WTC11 (cell line): ENCODE data around the gene PRSS16. TPM values are rescaled to one million over a fixed set of nuclear protein-coding genes. Genes with fewer than 3 reads are reported as not detected.

Experiments used
- ATAC-seq: fragments of 200-7000 bp; cut with Tn5 transposase; 2 replicates; pipeline ENCODE4 v1.10.0; 2021; ENCODE audit warnings: mild to moderate bottlenecking, moderate library complexity
- CTCF ChIA-PET: fragments of 300-600 bp; sonication (Branson Sonifier 250); formaldehyde crosslinking; loops from one replicate; lab custom pipeline; 2021; ENCODE audit warnings: antibody characterized with exemption; lab: Charles Lee
- POLR2A ChIA-PET: fragments of 350-600 bp; sonication (Branson Sonifier 250); formaldehyde crosslinking; loops from one replicate; lab custom pipeline; 2021; ENCODE audit warnings: antibody characterized with exemption; lab: Charles Lee
- DNase-seq: peaks from one replicate; pipeline ENCODE4 v3.0.0; 2021; ENCODE audit warnings: low spot score
- H3K27ac Mint-ChIP-seq: 2 replicates; pipeline ENCODE4 v1.8.0; 2021; ENCODE audit warnings: mixed read lengths
- H3K27me3 Mint-ChIP-seq: 2 replicates; pipeline ENCODE4 v1.8.0; 2021; ENCODE audit warnings: low read depth, mild to moderate bottlenecking, moderate library complexity, mixed read lengths
- H3K36me3 Mint-ChIP-seq: 2 replicates; pipeline ENCODE4 v1.8.0; 2021; ENCODE audit warnings: mixed read lengths
- H3K4me1 Mint-ChIP-seq: 2 replicates; pipeline ENCODE4 v1.8.0; 2022; ENCODE audit warnings: mixed read lengths
- H3K4me3 Mint-ChIP-seq: 2 replicates; pipeline ENCODE4 v1.8.0; 2021; ENCODE audit warnings: mild to moderate bottlenecking, moderate library complexity, mixed read lengths
- H3K9me3 Mint-ChIP-seq: 2 replicates; pipeline ENCODE4 v1.8.0; 2021; ENCODE audit warnings: mixed read lengths
- FOXJ3 ChIP-seq: sonication (generic); formaldehyde crosslinking; IDR thresholded peaks from 2 replicates; pipeline ENCODE4 v1.9.0; 2021; ENCODE audit warnings: missing genetic modification reagents, mild to moderate bottlenecking, borderline replicate concordance
- GTF2I ChIP-seq: fragments of 250-450 bp; sonication (Bioruptor Pico); conservative IDR thresholded peaks from 2 replicates; pipeline ENCODE4 v1.4.0; 2021; ENCODE audit warnings: mild to moderate bottlenecking
- HMGA2 ChIP-seq: fragments of 250-450 bp; sonication (Bioruptor Pico); IDR thresholded peaks from 2 replicates; pipeline ENCODE4 v1.4.0; 2021; ENCODE audit warnings: mild to moderate bottlenecking, moderate library complexity
- JAZF1 ChIP-seq: fragments of 250-450 bp; sonication (Bioruptor Pico); IDR thresholded peaks from 2 replicates; pipeline ENCODE4 v1.9.0; 2021; ENCODE audit warnings: moderate library complexity, mild to moderate bottlenecking, inconsistent platforms
- NFYB ChIP-seq: sonication (generic); formaldehyde crosslinking; conservative IDR thresholded peaks from 2 replicates; pipeline ENCODE4 v1.8.0; 2022; ENCODE audit warnings: low read depth, missing genetic modification reagents
- NR1H2 ChIP-seq: sonication (generic); formaldehyde crosslinking; IDR thresholded peaks from 2 replicates; pipeline ENCODE4 v1.9.0; 2021; ENCODE audit warnings: mild to moderate bottlenecking, moderate library complexity, missing genetic modification reagents
- NR3C1 ChIP-seq: sonication (generic); formaldehyde crosslinking; conservative IDR thresholded peaks from 2 replicates; pipeline ENCODE4 v1.8.1; 2023; ENCODE audit warnings: low read depth, mild to moderate bottlenecking, missing genetic modification reagents
- SP1 ChIP-seq: sonication (generic); formaldehyde crosslinking; conservative IDR thresholded peaks from 2 replicates; pipeline ENCODE4 v1.8.1; 2022; ENCODE audit warnings: missing genetic modification reagents
- TCF7 ChIP-seq: sonication (generic); formaldehyde crosslinking; IDR thresholded peaks from 2 replicates; pipeline ENCODE4 v1.8.0; 2022; ENCODE audit warnings: mild to moderate bottlenecking, low read depth, missing genetic modification reagents, moderate library complexity
- ZNF138 ChIP-seq: sonication (generic); formaldehyde crosslinking; conservative IDR thresholded peaks from 2 replicates; pipeline ENCODE4 v1.8.1; 2022; ENCODE audit warnings: mild to moderate bottlenecking, moderate library complexity, missing genetic modification reagents
- total RNA-seq: library from RNA; stranded (reverse); gene quantifications from 3 replicates; pipeline ENCODE4 v1.2.3, GENCODE V29; 2021
- TF ChIP-seq, protein P1 (sequence below): sonication (generic); formaldehyde crosslinking; conservative IDR thresholded peaks from 2 replicates; pipeline ENCODE4 v1.8.1; 2023; ENCODE audit warnings: mild to moderate bottlenecking, low read depth, missing genetic modification reagents, moderate library complexity
- TF ChIP-seq, protein P2 (sequence below): sonication (generic); formaldehyde crosslinking; IDR thresholded peaks from 2 replicates; pipeline ENCODE4 v1.8.1; 2022; ENCODE audit warnings: mild to moderate bottlenecking, missing genetic modification reagents, moderate library complexity, borderline replicate concordance
- TF ChIP-seq, protein P3 (sequence below): sonication (generic); formaldehyde crosslinking; IDR thresholded peaks from 2 replicates; pipeline ENCODE4 v1.8.1; 2023; ENCODE audit warnings: mild to moderate bottlenecking, missing genetic modification reagents
- TF ChIP-seq, protein P4 (sequence below): sonication (generic); formaldehyde crosslinking; IDR thresholded peaks from 2 replicates; pipeline ENCODE4 v1.8.1; 2023; ENCODE audit warnings: mild to moderate bottlenecking, moderate library complexity, missing genetic modification reagents

PRSS16 gene
- total RNA-seq, 1 experiment from 2014 or later: 18.5 TPM

DNA sequence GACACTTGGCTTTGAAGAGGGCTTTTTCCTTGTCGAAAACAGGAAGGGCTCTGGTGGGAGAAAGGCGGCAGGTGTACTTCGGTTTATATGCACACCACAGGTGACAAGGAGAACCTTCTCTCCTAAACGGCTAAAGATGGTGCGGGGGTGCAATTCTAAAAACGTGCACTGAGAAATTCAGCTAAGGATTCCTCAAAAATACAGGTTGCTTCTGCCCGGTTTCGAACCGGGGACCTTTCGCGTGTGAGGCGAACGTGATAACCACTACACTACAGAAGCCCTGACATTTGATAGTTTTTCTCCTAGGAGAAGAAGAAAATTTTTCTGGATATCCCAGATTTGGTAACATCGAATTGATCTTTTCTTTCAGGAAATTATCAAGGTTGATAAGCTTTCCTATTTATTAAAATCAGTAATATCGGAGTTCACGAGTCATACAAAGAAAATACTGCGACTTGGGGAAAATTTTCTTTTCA lies 32.6 kb downstream of the PRSS16 start (continued):
- TF ChIP-seq, protein P1, sequence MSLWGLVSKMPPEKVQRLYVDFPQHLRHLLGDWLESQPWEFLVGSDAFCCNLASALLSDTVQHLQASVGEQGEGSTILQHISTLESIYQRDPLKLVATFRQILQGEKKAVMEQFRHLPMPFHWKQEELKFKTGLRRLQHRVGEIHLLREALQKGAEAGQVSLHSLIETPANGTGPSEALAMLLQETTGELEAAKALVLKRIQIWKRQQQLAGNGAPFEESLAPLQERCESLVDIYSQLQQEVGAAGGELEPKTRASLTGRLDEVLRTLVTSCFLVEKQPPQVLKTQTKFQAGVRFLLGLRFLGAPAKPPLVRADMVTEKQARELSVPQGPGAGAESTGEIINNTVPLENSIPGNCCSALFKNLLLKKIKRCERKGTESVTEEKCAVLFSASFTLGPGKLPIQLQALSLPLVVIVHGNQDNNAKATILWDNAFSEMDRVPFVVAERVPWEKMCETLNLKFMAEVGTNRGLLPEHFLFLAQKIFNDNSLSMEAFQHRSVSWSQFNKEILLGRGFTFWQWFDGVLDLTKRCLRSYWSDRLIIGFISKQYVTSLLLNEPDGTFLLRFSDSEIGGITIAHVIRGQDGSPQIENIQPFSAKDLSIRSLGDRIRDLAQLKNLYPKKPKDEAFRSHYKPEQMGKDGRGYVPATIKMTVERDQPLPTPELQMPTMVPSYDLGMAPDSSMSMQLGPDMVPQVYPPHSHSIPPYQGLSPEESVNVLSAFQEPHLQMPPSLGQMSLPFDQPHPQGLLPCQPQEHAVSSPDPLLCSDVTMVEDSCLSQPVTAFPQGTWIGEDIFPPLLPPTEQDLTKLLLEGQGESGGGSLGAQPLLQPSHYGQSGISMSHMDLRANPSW: no peak
- no peak for TF ChIP-seq JAZF1 (CRISPR knock-in tag)
- TF ChIP-seq, protein P2, sequence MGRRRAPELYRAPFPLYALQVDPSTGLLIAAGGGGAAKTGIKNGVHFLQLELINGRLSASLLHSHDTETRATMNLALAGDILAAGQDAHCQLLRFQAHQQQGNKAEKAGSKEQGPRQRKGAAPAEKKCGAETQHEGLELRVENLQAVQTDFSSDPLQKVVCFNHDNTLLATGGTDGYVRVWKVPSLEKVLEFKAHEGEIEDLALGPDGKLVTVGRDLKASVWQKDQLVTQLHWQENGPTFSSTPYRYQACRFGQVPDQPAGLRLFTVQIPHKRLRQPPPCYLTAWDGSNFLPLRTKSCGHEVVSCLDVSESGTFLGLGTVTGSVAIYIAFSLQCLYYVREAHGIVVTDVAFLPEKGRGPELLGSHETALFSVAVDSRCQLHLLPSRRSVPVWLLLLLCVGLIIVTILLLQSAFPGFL (CRISPR knock-in tag): no peak
- no peak for TF ChIP-seq NR1H2

DNA sequence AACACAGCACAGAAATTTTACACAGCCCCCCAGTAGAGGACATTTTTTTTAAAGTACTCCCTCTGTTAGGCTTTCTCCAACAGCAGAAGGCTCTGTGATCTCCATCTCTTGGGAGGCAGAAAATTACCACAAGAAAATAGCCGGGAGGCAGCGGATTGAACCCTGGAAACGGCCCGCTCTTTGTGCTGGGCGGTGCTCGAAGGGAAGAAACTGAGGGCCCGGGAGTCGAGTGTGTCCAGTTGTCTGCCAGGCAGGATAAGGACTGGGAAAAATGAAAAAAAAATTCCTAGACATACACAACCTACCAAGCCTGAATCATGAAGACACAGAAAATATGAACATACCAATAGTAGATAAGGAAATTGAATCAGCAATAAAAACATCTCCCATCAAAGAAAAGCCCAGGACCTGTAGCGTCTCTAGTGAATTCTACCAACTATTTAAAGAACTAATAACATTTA lies 33.1 kb downstream of the PRSS16 start:
- no peak for DNase-seq
- H3K36me3 Mint-ChIP-seq: no peaks in the 10 kb centered on the region
- peak overlapping the region; percentile 93 for H3K4me3 Mint-ChIP-seq
- no peak for TF ChIP-seq SP1
- TF ChIP-seq GTF2I (CRISPR knock-in tag): no peak
- TF ChIP-seq FOXJ3 (CRISPR knock-in tag): no peak
- TF ChIP-seq TCF7 (CRISPR knock-in tag): no peak
- no peak for TF ChIP-seq ZNF138 (CRISPR knock-in tag)
- TF ChIP-seq, protein P3, sequence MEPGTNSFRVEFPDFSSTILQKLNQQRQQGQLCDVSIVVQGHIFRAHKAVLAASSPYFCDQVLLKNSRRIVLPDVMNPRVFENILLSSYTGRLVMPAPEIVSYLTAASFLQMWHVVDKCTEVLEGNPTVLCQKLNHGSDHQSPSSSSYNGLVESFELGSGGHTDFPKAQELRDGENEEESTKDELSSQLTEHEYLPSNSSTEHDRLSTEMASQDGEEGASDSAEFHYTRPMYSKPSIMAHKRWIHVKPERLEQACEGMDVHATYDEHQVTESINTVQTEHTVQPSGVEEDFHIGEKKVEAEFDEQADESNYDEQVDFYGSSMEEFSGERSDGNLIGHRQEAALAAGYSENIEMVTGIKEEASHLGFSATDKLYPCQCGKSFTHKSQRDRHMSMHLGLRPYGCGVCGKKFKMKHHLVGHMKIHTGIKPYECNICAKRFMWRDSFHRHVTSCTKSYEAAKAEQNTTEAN (CRISPR knock-in tag): no peak
- TF ChIP-seq NFYB: no peak
- peaks cover 51% of the 10 kb centered on the region for H3K27me3 Mint-ChIP-seq
- H3K9me3 Mint-ChIP-seq: no peaks in the 10 kb centered on the region
- ChIA-PET POLR2A (no interaction called here), CTCF (interaction anchor here (1.0 to 2.5 kb wide), 3 partner anchors 29 to 49 kb away, joined by 3 to 12 read pairs (median 3); no protein-coding TSS in a partner anchor)
- H3K4me1 Mint-ChIP-seq: peaks cover 7% of the 10 kb centered on the region; the same call in 1 of the 2 replicates
- peak overlapping the region; percentile 79; the same call in 1 of the 2 replicates for H3K27ac Mint-ChIP-seq
- ATAC-seq: peak; percentile 49

DNA sequence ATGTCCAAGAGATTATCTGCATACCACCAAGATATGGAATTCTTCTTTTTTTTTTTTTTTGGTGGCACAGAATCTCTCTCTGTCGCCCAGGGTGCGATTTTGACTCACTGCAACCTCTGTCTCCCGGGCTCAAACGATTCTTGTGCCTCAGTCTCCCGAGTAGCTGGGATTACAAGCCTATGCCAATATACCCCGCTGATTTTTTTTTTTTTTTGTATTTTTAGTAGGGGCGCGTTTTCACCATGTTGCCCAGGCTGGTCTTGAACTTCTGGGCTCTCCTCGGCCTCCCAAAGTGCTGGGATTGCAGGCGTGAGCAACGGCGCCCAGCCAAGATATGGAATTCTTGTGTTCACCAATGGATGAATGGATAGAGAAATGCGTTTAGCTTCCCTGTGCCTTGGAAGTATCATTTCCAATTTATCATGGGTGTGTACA lies 33.6 kb downstream of the PRSS16 start:
- Mint-ChIP-seq H3K4me1 (0 out of 2 replicates have a peak, but pooled peaks cover 1% of the 10 kb centered on the region), H3K4me3 (peak overlapping the region; percentile 93), H3K27me3 (peaks cover 51% of the 10 kb centered on the region), H3K36me3 (no peaks in the 10 kb centered on the region), H3K9me3 (no peaks in the 10 kb centered on the region), H3K27ac (no peak overlapping the region)
- ChIA-PET POLR2A (no interaction called here), CTCF (interaction anchor here (2.5 kb wide), 1 partner anchor 30 kb away, joined by 12 read pairs; no protein-coding TSS in a partner anchor)
- DNase-seq: no peak
- TF ChIP-seq NFYB: no peak
- TF ChIP-seq, protein P4, sequence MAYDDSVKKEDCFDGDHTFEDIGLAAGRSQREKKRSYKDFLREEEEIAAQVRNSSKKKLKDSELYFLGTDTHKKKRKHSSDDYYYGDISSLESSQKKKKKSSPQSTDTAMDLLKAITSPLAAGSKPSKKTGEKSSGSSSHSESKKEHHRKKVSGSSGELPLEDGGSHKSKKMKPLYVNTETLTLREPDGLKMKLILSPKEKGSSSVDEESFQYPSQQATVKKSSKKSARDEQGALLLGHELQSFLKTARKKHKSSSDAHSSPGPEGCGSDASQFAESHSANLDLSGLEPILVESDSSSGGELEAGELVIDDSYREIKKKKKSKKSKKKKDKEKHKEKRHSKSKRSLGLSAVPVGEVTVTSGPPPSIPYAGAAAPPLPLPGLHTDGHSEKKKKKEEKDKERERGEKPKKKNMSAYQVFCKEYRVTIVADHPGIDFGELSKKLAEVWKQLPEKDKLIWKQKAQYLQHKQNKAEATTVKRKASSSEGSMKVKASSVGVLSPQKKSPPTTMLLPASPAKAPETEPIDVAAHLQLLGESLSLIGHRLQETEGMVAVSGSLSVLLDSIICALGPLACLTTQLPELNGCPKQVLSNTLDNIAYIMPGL (CRISPR knock-in tag): no peak
- TF ChIP-seq JAZF1 (CRISPR knock-in tag): no peak
- no peak for TF ChIP-seq NR3C1 (CRISPR knock-in tag)
- ATAC-seq: peak; percentile 6

DNA sequence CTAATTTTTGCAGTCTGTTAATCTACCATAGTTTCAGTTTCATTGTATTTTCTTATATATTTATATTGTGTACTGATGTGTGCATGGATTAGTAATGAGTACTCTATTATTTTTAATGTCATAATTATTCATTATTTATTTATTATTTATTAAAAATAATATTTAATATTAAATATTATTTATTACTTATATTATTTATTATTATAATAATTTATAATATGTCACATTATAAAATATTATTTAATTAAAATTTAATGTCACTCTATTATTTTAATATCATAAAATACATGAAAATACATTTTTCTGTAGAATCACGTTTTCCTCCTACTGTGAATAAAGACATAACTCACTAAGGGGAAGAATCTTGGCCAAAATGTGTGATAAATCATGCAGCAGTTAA lies 34.1 kb downstream of the PRSS16 start:
- POLR2A ChIA-PET: no interaction called here
- no peak for ATAC-seq
- Mint-ChIP-seq H3K9me3 (no peaks in the 10 kb centered on the region), H3K27ac (no peak overlapping the region), H3K27me3 (peaks cover 55% of the 10 kb centered on the region), H3K36me3 (no peaks in the 10 kb centered on the region), H3K4me3 (peak overlapping the region; percentile 93), H3K4me1 (no peaks in the 10 kb centered on the region)
- CTCF ChIA-PET: interaction anchor here (2.5 kb wide), 1 partner anchor 30 kb away, joined by 12 read pairs; no protein-coding TSS in a partner anchor
- DNase-seq: no peak
- TF ChIP-seq, protein P2 (CRISPR knock-in tag): no peak
- TF ChIP-seq HMGA2: peak; percentile 98; the same call in 1 of the 2 replicates
